Progenitor cell of endocrine pancreas (in vitro differentiated cells): Measurements from ENCODE around the gene BRF1. TPM values are rescaled to one million over a fixed set of nuclear protein-coding genes. Genes with fewer than 3 reads are reported as not detected.

Experiments
- DNase-seq: peaks from one replicate; pipeline ENCODE4 v3.0.0; 2021; ENCODE audit warnings: low spot score; ENCODE audit not compliant: unreplicated experiment
- H3K27ac Mint-ChIP-seq: 2 replicates; pipeline ENCODE4 v1.8.0; 2021; ENCODE audit warnings: mild to moderate bottlenecking, moderate library complexity, mixed read lengths
- H3K27me3 Mint-ChIP-seq: 2 replicates; pipeline ENCODE4 v1.8.0; 2021; ENCODE audit warnings: mixed read lengths
- H3K36me3 Mint-ChIP-seq: 2 replicates; pipeline ENCODE4 v1.8.0; 2022; ENCODE audit warnings: mixed read lengths; ENCODE audit not compliant: insufficient read depth
- H3K4me1 Mint-ChIP-seq: 2 replicates; pipeline ENCODE4 v1.8.0; 2021; ENCODE audit warnings: low read depth, mixed read lengths
- H3K4me3 Mint-ChIP-seq: 2 replicates; pipeline ENCODE4 v1.8.0; 2021; ENCODE audit warnings: low read depth, mild to moderate bottlenecking, moderate library complexity, mixed read lengths
- H3K9me3 Mint-ChIP-seq: 2 replicates; pipeline ENCODE4 v1.8.0; 2021; ENCODE audit warnings: low read depth, mixed read lengths
- total RNA-seq: library from RNA; stranded (reverse); gene quantifications from 2 replicates; pipeline ENCODE4 v1.2.1, GENCODE V29; 2021
- TF ChIP-seq, protein P1 (sequence below): fragments of 200-600 bp; sonication (generic); IDR thresholded peaks from one replicate; pipeline ENCODE4 v1.5.0; 2021; ENCODE audit warnings: antibody characterized with exemption, mild to moderate bottlenecking; ENCODE audit not compliant: unreplicated experiment

The BRF1 gene
- total RNA-seq, 1 donor from 2014 or later, result 49.9 TPM

- DNase-seq, result no peak
- Mint-ChIP-seq H3K9me3 (no peaks in the 10 kb centered on the region), H3K4me3 (no peak overlapping the region), H3K36me3 (peaks cover 7% of the 10 kb centered on the region), H3K4me1 (peaks cover 18% of the 10 kb centered on the region), H3K27ac (no peak overlapping the region), H3K27me3 (no peaks in the 10 kb centered on the region)
- TF ChIP-seq, protein P1, sequence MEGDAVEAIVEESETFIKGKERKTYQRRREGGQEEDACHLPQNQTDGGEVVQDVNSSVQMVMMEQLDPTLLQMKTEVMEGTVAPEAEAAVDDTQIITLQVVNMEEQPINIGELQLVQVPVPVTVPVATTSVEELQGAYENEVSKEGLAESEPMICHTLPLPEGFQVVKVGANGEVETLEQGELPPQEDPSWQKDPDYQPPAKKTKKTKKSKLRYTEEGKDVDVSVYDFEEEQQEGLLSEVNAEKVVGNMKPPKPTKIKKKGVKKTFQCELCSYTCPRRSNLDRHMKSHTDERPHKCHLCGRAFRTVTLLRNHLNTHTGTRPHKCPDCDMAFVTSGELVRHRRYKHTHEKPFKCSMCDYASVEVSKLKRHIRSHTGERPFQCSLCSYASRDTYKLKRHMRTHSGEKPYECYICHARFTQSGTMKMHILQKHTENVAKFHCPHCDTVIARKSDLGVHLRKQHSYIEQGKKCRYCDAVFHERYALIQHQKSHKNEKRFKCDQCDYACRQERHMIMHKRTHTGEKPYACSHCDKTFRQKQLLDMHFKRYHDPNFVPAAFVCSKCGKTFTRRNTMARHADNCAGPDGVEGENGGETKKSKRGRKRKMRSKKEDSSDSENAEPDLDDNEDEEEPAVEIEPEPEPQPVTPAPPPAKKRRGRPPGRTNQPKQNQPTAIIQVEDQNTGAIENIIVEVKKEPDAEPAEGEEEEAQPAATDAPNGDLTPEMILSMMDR, result no peak
Measured at GRCh38 chr14:105323663-105324062, 22.9 kb upstream of the BRF1 start.

- Mint-ChIP-seq H3K27ac (no peak overlapping the region), H3K27me3 (no peaks in the 10 kb centered on the region), H3K4me3 (no peak overlapping the region), H3K9me3 (no peaks in the 10 kb centered on the region), H3K36me3 (peaks cover 7% of the 10 kb centered on the region), H3K4me1 (peaks cover 16% of the 10 kb centered on the region)
- TF ChIP-seq, protein P1, result no peak
- no peak for DNase-seq
Measured at GRCh38 chr14:105322791-105323556, 22.2 kb upstream of the BRF1 start.

DNA sequence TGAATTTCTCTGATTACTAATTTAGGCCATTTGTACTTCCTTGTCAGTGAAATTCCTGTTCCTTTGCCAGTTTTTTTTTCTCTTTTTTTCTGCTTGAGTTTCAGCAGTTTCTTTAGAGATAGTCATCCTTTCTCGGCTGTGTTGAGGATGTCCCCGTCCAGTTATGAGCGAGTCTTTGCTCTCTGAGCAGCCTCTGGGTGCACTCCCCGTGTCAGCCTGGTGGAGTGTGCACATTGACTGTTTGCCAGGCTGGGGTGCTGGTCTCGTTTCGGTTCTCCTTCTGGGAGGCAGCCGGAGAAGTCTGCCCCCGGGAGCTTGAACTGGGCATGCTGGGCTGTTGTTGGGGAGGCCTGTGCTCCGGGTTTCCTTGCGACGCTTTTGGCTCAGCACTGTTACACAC is 16.7 kb upstream of the BRF1 start:
- TF ChIP-seq, protein P1, result no peak
- no peak for DNase-seq
- peak overlapping the region; percentile 33 for H3K4me3 Mint-ChIP-seq
- H3K4me1 Mint-ChIP-seq, result peaks cover 14% of the 10 kb centered on the region
- H3K27me3 Mint-ChIP-seq, result no peaks in the 10 kb centered on the region
- H3K36me3 Mint-ChIP-seq, result peaks cover 5% of the 10 kb centered on the region
- H3K27ac Mint-ChIP-seq, result no peak overlapping the region
- H3K9me3 Mint-ChIP-seq, result no peaks in the 10 kb centered on the region

GRCh38 chr14:105316968-105317510 is 16.2 kb upstream of the BRF1 start:
- no peak for DNase-seq
- H3K4me1 Mint-ChIP-seq, result peaks cover 14% of the 10 kb centered on the region
- H3K27ac Mint-ChIP-seq, result no peak overlapping the region
- no peaks in the 10 kb centered on the region for H3K27me3 Mint-ChIP-seq
- peaks cover 4% of the 10 kb centered on the region for H3K36me3 Mint-ChIP-seq
- no peaks in the 10 kb centered on the region for H3K9me3 Mint-ChIP-seq
- TF ChIP-seq, protein P1, result no peak
- H3K4me3 Mint-ChIP-seq, result peak overlapping the region; percentile 91

GRCh38 chr14:105316577-105316941 is 15.8 kb upstream of the BRF1 start:
- Mint-ChIP-seq H3K4me3 (peak overlapping the region; percentile 91), H3K27me3 (no peaks in the 10 kb centered on the region), H3K27ac (no peak overlapping the region), H3K4me1 (peaks cover 14% of the 10 kb centered on the region), H3K36me3 (peaks cover 2% of the 10 kb centered on the region), H3K9me3 (no peaks in the 10 kb centered on the region)
- DNase-seq, result no peak
- TF ChIP-seq, protein P1, result no peak
